Renal cortex interstitium (tissue), 11 donors: ENCODE measurements around the gene GLMN. TPM values are rescaled to one million over a fixed set of nuclear protein-coding genes. Genes with fewer than 3 reads are reported as not detected.

Experiments
- DNase-seq, 11 donors: peaks; one replicate each; pipeline ENCODE4 v3.0.0-alpha.2; 2013; ENCODE audit warnings: low read depth in 9 of 11, low spot score in 4 of 11; ENCODE audit errors: extremely low read depth in 1 of 11
- polyA plus RNA-seq, 3 donors: library from polyadenylated mRNA; unstranded; fragments of 120-200 nt; gene quantifications; one replicate each; pipeline ENCODE4 v1.2.1, GENCODE V29; 2013; ENCODE audit not compliant: insufficient read length in 3 of 3

Gene GLMN
- polyA plus RNA-seq, 3 donors = 18.8 to 26.4 (median 26.1) TPM

DNA sequence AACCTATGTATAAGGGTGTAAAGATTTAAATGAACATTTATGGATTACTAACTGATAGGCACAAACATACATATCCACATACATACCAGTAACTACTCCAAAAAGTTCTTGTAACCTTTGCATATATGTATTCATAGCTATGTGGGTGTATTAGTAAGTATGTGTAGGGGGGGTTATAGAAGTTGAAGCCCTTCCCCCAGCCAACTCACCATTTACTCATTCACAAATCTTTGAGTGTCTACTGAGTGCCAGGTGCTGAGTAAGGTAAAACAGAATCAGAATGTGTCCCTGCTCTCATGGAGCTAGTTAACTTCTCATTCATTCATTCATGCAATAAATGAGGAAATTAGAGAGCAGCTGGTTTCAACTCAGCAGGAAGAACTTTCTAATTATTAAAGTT, 79.8 kb downstream of the GLMN start:
- DNase-seq = no peak

- DNase-seq = no peak
Observed at GRCh38 chr1:92218559-92218958, 80.2 kb downstream of the GLMN start.

DNA sequence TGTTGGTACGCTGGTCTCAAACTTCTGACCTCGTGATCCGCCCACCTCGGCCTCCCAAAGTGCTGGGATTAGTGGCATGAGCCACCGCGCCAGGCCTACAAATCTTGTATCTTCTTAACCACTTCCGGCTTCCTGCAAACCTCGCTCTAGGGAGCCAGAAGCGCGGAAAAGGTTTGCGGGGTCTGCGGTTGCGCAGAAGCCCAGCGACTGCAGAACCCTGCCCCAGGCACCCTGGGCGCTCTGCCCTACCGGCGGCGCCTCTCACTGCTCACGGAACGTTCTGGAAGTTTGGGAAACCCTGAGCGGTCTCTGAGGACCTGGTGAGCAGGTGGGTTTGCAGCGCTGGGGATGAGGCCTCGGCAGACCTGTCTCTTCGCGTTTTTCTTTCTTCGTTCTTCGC, 81.1 kb downstream of the GLMN start, which contains the start of gene C1orf146:
Gene C1orf146, plus strand, starts transcription at position 195 of the 400 bp plus-strand sequence. CDS start 13,506 bp downstream, outside the sequence.
- no peak for DNase-seq

- no peak for DNase-seq
Observed at GRCh38 chr1:92211166-92211565, 87.6 kb downstream of the GLMN start.

DNA sequence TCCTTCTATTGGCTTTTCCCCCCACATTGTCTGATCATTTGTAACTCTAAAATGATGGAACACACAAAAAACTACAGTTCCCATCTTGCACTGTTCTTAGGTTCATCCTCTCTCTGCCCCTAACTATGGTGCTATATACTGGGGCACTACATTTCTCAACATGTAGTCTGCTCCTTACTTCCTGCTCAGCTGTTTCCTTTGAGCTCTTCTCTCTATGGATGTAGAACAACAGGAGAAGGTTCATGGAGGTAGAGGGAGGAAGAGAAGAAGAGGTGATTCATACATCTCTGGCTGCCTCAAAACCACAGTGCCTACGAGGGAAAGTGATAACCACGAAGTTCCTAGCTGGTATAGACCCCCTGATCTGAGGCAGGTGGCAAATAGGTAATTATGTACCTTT, 88.1 kb downstream of the GLMN start:
- no peak for DNase-seq

- DNase-seq = no peak
Observed at GRCh38 chr1:92203105-92203504, 95.7 kb downstream of the GLMN start.

GRCh38 chr1:92201973-92202372, 96.8 kb downstream of the GLMN start:
- DNase-seq = no peak

Other genes with a start within 250 kb of the GLMN start
- gene SETSIP, start 223.6 kb downstream of the GLMN start, polyA plus RNA-seq = 1 to 10 TPM in 1 of 3 donors, under 1 TPM in 2; 0.64 to 1.1 (median 0.80) TPM
- 1 to 10 TPM; 5.1 to 7.7 (median 7.3) TPM for gene BTBD8, start 218.6 kb downstream of the GLMN start, polyA plus RNA-seq
- gene C1orf146, start 81.1 kb downstream of the GLMN start, polyA plus RNA-seq = under 1 TPM in 1 of 3 donors, not detected in 2; 0.45 TPM
- 10 to 100 TPM; 28.5 to 35.4 (median 29.4) TPM for gene RPAP2, start 72 bp upstream of the GLMN start, polyA plus RNA-seq
- gene GFI1, start 187.9 kb upstream of the GLMN start, polyA plus RNA-seq = under 1 TPM; 0.25 to 0.40 (median 0.26) TPM